GM21367 (cell line): ENCODE data around the gene CMYA5.

Experiments
- ATAC-seq: cut with Tn5 transposase; IDR thresholded peaks from one replicate; pipeline ENCODE4 v1.9.1; 2021; ENCODE audit not compliant: unreplicated experiment

CMYA5 gene

DNA sequence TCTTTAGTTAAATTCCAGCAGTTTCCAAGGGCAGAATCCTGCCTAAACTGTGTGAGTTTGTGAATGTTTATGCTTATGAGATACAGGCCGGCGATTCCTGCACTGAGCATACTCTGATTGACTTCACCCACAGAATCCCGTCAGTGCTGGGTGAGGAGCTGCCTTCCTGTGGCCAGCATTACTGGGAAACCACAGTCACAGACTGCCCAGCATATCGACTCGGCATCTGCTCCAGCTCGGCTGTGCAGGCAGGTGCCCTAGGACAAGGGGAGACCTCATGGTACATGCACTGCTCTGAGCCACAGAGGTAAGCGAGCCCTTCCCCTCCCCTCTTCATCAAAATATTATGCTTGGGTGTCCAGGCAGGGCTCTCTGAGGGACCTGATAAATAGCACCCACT lies 103.7 kb downstream of the CMYA5 start:
- ATAC-seq = no peak

DNA sequence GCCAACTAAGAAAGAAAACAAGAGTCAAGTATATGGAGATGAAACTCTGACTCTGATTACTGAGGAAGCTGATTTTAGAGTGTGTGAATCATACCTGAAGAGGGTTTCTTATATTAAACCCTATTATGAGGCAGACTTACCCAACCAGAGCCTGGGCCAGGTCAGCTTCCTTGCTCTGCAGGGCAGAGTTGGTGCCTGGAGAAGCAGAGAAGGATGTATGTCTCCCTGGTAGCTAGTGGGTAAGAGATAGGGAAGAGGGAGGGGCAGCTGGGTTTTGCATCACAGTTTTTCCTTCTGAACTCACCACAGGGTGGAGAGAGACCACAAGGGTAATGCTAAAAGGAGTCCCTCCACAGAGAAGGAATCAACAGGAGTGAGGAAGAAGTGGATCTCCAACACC lies 104.1 kb downstream of the CMYA5 start:
- no peak for ATAC-seq

DNA sequence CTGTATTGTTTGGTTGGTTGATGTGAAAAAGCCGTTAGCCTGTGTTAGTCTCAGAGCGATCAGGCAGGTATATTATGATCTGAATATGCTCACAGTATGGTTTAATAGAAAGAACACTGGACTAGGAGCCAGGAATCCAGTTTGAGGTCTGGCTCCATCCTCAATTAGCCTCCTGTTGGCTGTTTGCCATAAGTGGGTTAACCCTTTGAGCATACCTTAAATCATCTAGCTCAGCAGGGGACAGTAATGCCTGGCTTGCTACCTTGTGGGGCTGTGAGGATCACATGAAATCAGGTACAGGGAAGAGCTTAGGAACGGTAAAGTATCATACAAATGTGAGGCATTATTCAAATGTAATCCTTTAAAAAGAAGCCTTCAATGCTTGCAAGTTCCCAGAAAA lies 104.7 kb downstream of the CMYA5 start:
- no peak for ATAC-seq

DNA sequence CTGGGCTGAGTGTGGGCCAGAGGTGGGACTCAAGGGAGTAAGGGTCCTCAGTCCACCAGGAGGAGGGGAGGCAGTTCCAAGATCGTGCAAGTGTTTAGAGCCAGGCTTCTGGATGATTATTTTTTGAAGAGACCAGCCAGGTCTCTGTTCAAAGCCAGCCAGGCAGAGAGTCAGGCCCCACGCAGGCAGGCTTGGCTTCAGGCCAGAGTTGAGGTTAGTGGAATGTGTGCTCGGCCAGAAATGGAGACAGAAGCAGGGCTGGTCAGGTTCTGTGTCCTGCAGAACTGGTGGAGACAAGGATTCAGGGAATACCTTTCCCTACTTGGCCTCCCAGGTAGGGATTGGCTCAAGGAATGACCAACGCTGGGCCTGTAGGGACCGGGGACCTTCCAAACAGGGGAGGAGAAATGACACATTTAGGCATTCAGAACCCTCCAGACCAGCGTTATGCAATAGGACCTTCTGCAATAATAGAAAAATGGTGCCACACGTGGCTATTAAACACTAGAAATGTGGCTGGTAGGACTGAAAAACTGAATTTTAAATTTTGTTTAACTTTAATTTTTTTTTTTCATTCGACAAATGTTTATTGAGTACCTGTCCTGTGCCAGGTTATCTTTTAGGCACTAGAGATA lies 106.2 kb downstream of the CMYA5 start:
- ATAC-seq = no peak

DNA sequence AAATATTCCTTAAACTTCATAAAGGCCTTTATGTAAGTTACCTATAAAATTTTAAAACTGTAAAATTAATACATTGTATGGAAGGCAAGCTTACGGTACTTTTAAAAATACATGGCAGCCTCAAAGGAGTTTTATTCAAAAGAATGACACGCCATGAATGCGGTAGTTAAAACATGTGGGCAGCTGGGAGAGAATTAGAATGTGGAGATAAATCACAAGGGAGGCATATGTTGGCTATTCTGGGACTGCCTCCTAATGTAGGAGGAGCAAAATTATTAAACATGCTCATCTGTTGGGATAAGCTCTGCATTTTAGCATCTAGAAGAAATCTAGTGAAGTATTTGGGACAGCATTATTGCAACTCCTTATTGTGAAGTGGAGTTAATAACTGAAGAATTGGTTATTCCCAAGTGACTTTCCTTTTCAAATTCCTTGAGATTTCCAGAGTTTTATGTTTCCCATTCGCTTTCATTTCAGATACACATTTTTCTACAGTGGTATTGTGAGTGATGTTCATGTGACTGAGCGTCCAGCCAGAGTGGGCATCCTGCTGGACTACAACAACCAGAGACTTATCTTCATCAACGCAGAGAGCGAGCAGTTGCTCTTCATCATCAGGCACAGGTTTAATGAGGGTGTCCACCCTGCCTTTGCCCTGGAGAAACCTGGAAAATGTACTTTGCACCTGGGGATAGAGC lies 109.4 kb downstream of the CMYA5 start:
- no peak for ATAC-seq

DNA sequence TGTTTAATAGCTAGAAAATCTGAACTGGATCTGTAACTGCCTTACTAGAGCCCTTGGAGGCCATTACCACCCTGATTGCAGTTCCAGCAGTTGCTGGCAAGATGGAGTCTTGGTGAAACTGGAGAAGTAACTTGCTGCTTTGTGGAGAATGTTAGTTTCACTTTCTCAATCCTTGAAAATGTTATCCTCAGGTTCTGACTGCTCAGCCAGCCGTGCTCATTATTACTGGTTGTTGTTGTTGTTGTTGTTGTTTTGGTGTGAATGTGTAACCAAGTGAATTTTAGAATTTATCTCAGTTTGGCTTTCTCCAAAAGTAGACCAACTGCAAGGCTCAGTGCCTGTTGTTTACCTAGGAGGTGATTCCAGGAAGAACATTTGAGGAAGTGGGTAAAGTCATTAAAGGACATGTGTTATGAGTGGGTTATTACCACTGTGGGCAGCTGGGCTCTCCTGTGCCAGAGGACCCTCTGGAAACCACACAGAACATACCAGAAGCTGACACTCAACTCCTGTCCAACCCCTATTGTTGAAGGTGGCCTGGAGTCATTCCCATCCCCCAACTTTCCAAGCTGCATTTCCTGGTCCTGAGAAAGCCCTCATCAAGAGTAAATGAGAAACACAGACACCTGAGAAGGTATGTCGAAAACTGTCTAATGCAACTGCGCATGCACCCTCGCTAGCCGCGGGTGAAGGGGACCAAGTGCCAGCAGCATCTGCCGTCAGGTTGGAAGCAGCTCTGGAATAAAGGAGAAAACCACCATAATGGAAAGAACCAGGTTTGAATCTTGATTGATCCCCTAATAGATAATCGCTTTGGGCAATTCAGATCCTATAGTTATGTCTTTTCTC lies 111.6 kb downstream of the CMYA5 start:
- ATAC-seq = no peak

DNA sequence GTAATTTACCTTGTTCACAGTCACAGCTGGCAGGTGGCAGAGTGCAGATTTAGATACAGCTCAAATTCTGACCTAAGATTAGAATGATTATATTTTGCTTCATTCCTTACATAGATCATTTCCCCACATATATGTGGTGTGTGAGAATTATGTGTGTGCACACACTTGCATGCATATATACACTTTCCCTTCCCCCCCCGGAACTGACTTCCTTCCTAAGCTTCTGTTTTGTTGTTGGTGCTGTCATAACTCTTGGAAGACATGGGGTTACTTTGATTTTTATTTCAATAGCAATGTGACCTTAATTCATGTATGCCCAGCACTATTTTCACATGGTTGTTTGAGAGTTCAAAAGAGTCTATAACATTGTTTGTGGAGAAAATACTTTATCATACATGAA lies 112.8 kb downstream of the CMYA5 start:
- no peak for ATAC-seq

DNA sequence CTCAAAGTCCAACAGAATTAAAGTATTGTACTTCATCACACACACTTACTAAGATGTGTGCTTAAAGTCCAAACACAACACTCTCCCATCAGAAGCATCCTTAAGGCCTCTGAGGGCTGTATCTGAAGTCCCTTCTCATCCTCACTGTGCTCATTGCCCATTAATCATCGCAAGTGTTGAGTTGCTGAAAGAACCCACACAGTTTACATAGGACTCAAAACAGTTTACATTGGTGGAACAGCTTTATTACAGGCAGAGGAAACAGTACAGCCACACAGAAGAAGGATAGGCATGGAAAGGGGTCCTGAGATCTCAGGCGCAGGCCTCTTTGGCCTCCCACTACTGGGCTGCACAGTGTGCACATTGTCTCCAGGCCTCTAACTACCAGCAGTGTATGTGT lies 113.4 kb downstream of the CMYA5 start:
- ATAC-seq = no peak

DNA sequence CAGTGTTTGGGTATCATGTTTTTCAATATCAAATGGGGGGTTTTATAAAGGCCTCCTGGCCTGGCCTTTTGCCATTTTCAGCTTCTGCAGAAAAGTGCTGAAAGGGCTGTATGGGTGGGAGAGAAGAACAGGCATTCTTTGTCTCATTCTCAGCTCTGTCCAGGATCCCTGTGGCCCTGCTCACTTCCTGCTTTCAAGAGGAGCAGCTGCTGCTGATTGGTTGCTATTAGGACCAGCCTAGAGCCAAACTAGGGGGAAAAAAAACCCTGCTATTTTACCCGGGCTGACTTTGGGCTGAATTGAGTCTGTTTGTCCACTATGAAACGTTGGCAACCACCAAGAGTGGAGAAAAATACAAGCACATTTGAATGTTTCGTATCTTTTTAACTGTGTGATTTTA lies 117.1 kb downstream of the CMYA5 start:
- ATAC-seq = no peak

DNA sequence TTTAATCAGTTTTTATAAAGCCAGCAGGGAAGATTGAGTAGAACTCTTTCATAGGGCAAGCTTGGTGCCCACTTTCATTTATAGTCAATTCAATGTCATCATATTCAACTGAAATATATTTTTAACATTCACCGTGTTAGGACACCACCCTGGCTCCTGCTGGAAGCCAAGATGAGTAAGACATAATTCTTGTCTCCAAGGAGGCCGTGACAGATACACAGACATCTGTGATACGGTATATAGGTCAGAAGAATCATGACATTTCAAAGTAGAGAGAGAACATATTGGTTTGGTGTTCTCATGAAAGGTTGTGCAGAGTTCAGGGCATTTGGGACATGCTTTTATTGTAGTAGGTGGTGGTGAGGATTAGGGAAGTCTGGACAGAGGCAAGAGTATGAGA lies 120.1 kb downstream of the CMYA5 start:
- ATAC-seq = no peak

DNA sequence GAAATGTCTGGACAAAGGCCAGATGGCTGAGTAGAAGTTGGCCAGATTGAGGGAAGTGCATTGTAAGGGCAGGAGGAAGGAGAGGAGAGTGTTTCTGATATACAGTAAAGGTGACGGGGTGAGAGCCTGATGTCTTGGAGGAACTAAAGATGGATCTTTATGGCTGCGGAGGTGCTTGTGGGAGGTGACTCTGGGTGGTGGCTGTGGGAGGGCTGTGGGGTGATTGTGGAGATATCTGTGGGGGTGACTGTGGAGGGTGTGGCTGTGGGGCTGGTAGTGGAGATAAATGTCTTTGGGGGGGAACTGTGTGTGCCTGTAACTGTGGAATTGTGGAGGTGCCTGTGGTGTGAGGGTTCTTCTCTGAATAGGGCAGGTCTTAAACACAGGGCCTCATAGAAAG lies 121.4 kb downstream of the CMYA5 start:
- no peak for ATAC-seq

DNA sequence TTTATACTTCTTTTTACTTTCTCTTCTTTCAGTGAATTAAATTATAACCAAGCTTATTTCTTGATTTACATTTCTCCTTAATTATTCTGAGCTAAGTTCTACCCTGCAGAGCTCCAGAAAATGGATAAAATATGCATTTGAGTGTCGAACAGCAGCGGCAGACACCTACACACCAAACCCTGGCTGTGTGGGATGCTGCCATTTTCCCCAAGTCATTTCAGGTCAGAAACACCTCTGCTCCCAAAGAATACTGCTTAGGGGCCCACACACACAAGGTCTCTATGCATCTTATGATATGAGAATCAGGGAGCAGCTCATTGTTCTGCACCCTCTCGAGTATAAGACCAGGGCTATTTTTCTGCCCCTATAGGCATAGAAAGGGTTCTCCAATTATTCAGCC lies 122.3 kb downstream of the CMYA5 start:
- ATAC-seq = no peak

DNA sequence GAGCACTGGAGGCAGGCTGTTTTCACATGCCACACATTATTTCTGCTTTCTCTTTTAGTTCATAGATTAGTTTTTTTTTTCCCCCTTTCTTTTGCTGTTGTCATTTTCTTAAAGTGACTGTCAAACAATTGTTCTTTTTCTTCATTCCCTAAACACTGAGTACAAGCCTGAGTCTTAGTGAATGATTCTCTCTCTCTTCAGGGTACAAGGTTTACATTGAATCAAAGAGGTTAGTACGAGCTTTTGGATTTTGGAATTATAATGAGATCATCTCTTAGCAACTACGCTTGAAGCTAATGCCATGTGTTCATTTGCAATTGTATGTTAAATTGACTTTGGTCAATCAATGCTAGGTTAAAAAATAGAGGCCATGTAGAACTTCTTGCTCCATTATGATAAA lies 125.1 kb downstream of the CMYA5 start:
- ATAC-seq = no peak

DNA sequence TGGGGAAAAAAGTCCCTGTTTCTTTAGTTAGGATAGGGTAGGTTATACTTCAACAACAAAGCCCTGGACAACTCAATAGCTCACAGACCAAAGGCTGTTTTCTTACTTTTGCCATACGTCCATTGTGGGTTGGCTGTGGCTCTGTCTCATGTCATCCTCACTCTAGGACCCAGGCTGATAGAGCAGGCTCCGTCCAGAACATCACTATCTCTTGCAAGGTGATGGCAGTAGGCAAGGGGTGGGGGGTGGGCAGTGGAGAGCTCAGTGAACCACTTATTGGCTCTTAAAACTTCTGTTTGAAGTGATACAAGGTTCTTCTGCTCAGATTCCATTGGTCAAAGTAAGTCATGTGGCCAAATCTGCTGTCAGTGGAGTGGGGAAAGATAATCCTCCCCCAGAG lies 126.4 kb downstream of the CMYA5 start:
- no peak for ATAC-seq

DNA sequence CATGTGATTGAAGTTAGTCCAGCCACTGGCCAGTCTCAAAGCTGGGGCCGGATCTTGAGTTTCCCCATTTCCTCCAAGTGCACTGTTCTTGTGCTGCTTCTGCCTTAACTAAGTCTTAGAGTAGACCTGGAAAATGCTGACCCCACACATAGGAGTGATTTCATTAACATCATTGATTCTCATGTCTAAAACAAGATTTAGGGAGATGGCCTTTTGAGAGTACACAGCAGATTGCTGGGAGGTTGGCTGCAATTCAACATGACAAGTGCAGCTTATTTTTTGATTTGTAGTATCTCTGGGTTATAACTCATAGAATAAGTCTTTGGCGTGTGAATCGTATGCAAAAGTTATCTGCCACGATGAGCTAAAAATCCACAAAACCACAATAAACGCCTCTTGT lies 131.0 kb downstream of the CMYA5 start:
- ATAC-seq = no peak

DNA sequence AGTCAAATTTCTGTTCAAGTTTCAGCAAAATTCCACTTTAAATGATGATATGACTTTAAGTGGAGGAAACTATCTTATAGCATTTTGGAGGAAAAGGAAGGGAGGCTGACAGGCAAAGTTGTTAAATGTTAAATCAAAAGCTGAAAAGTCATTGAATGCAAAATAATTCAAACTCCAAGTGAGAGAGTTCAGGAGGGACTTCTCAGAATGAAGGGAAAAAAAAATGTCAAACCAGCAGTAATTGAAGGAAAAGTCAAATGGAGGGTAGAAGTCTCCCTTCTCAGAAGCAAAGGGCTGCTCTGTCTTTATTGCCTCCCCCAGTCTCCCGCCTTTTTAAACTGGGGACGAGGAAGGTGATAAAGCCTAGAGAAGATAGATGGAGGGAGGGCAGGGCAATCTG lies 134.8 kb downstream of the CMYA5 start:
- no peak for ATAC-seq

DNA sequence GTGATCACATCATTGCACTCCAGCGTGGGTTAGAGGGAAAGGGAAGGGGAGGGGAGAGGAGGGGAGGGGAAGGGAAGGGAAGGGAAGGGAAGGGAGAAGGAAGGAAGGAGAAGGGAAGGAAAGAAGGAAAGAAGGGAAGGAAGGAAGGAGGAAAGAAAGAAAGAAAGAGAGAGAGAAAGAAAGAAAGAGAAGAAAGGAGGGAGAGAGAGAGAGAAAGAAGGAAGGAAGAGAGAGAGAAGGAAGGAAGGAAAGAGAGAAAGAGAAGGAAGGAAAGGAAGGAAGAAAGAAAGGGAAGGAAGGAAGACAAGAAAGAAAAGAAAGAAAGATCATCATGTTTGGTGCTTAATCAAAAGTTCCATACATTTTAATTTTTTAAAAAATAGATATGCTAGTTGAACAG lies 136.2 kb downstream of the CMYA5 start:
- ATAC-seq = no peak

DNA sequence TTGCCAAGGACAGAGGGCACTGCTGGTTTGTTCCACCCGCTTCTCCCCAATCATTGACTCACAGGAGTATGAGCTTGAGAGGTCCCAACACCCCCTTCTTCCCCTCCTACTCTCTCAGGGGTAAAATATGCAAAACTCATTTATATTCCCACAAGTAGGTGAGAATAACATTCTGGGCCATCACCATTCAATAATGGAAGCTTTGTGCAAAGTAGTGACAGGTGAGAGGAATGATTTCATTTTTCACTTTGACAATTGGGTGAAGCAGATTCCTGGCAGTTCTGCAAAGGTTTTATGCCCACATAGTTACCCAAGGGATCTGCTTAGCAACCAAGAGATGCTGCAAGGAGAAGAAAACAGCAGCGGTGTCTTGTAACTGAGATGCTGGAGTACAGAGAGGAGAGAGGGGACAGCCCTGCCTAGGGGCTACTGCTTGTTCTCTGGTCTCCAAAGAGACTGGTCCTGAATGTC lies 137.6 kb downstream of the CMYA5 start:
- ATAC-seq = no peak

DNA sequence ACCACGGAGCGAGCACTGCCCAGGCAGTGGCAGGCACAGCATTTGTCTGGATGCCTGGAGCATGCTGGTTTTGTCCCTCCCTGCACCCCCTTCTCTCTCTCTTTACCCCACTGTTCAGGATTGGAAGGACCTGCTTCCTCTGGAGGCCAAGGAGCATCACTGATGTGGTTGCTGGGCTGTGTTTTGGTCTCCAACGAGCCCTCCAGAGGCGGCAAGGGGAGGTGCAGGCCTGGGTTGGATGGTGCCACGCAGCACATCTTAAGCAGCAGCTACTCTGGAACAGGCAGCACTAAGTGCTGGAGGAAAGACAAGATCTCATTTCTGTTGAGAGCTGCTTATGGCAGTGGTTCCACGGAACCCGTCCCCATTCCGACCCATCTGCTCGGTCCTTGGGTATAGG lies 139.6 kb downstream of the CMYA5 start:
- no peak for ATAC-seq

DNA sequence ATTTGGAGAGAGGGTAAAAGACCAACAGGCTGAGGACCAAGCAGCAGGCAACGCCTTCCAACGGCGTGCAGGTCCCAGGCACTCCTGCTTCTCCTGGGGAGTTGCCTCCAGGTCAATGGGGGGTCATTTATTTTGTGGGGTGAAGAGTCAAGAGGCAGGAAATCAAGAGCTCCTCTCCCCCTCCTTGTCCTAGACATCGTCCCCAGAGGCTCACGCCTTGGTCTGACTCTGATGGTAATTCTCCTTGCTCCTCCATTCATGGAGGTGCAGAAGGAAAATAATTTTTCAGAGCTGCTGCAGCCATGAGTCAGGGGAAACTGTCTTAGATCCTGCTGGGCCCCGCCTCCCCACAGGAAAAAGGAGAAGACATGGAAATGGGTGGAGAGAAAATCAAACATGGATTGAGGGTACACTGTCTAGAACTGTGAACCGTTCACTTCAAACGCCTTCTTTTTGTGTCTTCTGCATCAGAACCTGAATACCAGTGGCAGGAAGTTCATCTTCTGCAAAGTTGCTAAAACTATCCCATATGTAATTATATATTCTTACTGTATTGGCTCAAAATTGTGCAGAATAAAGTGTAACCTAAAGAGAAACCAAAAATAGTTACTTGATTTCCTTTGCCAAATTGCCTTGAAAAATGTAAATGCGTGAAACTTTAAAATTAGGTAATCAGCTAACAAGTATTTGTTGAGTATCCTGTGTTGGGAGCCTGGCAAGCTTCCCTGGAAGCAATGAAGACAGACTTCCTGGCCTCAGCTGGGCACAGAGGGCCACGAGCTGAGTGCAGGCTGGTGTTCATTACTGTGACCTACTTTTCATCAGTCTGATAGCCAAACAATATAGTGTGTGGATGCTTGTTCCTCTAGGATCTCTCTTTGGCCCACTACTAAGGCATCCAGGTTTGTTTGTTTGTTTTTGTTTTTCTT lies 142.0 kb downstream of the CMYA5 start:
- no peak for ATAC-seq

DNA sequence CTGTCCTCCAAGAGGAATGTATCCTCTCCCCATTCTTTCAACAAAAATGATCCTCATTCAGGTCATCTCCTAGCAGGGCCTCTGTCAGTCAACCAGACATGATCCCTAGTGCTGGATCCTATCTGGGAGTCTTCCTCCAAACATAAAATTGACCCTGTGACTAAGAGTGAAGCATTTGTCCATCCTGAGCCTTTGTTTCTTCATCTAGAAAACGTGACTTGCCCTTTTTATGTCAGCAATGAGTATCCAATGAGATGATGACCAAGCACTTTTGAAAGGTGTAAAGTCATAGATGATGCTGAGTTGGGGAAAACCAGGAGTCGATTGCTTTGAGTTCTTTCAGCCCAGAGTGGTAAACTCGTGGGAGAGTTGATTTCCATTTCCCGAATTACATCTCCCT lies 143.3 kb downstream of the CMYA5 start:
- ATAC-seq = no peak
